ENCODE data around the gene RAD51B.

- TF ChIP-seq TAF1 (IDR thresholded peaks at IDR 0.05; ENCODE audit: borderline replicate concordance, low read depth, low read length) (no peak), POLR2AphosphoS5 (IDR thresholded peaks at IDR 0.05; ENCODE audit: low read depth, low read length) (no peak)
Measured at GRCh38 chr14:68525516-68525915, 705.9 kb downstream of the RAD51B start.

Measured in GM12892 (cell line).